DOHH2 (cell line): ENCODE results near the gene NUDT14.

Source experiments
- H3F3A ChIP-seq: fragments of 200-600 bp; sonication (generic), shearing (Covaris generic); 2 replicates; pipeline ENCODE4 v1.6.0; 2016; ENCODE audit warnings: antibody characterized with exemption, mild to moderate bottlenecking; ENCODE audit not compliant: control insufficient read depth, insufficient read depth
- H3K27ac ChIP-seq: fragments of 200-600 bp; sonication (generic); 2 replicates; pipeline ENCODE4 v1.5.1; 2014; ENCODE audit warnings: low read depth, mild to moderate bottlenecking, low read length, moderate library complexity
- H3K27me3 ChIP-seq: fragments of 200-600 bp; sonication (generic); 2 replicates; pipeline ENCODE4 v1.6.1; 2014; ENCODE audit warnings: mild to moderate bottlenecking, low read length, mixed read lengths; ENCODE audit not compliant: control insufficient read depth
- H3K36me3 ChIP-seq: fragments of 200-600 bp; sonication (generic); 2 replicates; pipeline ENCODE4 v1.6.1; 2014; ENCODE audit warnings: mild to moderate bottlenecking, low read length, moderate library complexity, mixed read lengths; ENCODE audit not compliant: control insufficient read depth
- H3K4me1 ChIP-seq: fragments of 200-600 bp; sonication (generic); 2 replicates; pipeline ENCODE4 v1.6.1; 2014; ENCODE audit warnings: mild to moderate bottlenecking, low read length, mixed read lengths; ENCODE audit not compliant: control insufficient read depth
- H3K4me2 ChIP-seq: fragments of 200-600 bp; sonication (generic); 2 replicates; pipeline ENCODE4 v1.6.0; 2014; ENCODE audit warnings: mild to moderate bottlenecking, low read length, moderate library complexity
- H3K4me3 ChIP-seq: fragments of 200-600 bp; sonication (generic); 2 replicates; pipeline ENCODE4 v1.5.1; 2014; ENCODE audit warnings: mild to moderate bottlenecking, low read length, mixed read lengths
- H3K79me2 ChIP-seq: fragments of 200-600 bp; sonication (generic); 2 replicates; pipeline ENCODE4 v1.6.1; 2014; ENCODE audit warnings: mild to moderate bottlenecking, low read length, mixed read lengths; ENCODE audit not compliant: control insufficient read depth
- H3K9me2 ChIP-seq: fragments of 200-600 bp; sonication (generic); replicated peaks from 2 replicates; pipeline ENCODE4 v1.6.1; 2014; ENCODE audit warnings: mild to moderate bottlenecking, low read length, mixed read lengths; ENCODE audit not compliant: control insufficient read depth
- H3K9me3 ChIP-seq: fragments of 200-600 bp; sonication (generic); 2 replicates; pipeline ENCODE4 v1.6.1; 2014; ENCODE audit warnings: antibody characterized with exemption, low read length, mixed read lengths; ENCODE audit not compliant: control insufficient read depth, insufficient read depth
- H4K20me1 ChIP-seq: fragments of 200-600 bp; sonication (generic); 2 replicates; pipeline ENCODE4 v1.6.0; 2014; ENCODE audit warnings: low read depth, mild to moderate bottlenecking, antibody characterized with exemption, low read length, moderate library complexity; ENCODE audit not compliant: control insufficient read depth, insufficient read depth
- CTCF ChIP-seq: fragments of 200-600 bp; sonication (generic); IDR thresholded peaks from one replicate; pipeline ENCODE4 v1.5.1; 2014; ENCODE audit warnings: antibody characterized with exemption, mild to moderate bottlenecking, low read depth, low read length; ENCODE audit not compliant: poor library complexity, severe bottlenecking
- EZH2phosphoT487 ChIP-seq: fragments of 200-600 bp; sonication (generic); IDR thresholded peaks from 2 replicates; pipeline ENCODE4 v1.6.1; 2017; ENCODE audit warnings: borderline replicate concordance, mild to moderate bottlenecking, antibody characterized with exemption, low read length, moderate library complexity, mixed read lengths

NUDT14 gene

DNA sequence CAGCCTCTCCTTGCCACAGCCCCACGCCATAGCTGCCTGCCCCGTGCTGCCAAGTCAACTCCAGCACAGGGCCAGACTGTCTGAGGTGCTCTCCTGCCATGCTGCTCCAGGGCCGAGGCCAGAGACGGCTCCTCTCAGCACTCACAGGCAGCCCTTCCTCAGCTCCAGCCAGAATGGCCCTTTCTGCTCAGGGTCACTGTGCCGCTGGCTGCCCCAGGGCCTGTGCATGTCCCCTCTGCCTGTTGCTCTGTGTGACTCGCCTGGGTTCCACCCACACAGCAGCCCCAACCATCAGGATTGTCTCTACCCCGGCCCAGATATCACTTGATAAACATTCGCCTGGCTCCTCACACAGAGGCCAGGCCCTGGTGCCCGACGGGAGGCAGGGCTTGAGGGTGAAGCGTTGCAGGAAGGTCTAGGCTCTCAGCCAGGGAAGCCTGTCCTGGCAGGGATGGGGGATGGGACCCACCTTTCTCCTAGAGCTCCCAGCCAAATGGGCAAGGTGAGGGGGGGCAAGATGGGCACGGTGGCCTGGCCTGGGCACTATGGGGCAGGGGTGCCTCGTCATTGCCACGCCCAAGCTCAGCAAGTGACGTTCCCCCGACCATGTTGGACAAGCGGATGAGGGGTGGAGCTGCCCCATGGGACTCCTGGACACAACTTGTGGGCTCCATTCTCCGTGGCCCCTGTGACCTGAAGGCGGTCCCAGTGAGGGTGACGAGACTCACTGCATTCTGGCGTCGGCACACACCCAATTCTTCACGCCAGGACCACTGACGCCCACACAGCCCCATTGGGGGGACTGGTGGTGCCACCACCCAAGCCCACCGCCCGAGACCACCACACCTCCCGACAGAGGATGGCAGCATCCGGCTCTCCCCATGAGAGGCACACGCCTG, 39.8 kb upstream of the NUDT14 start:
- no peaks in the 10 kb centered on the region for H3K9me2 ChIP-seq
- H3K79me2 ChIP-seq = no peaks in the 10 kb centered on the region
- no peak overlapping the region for H3K4me2 ChIP-seq
- peaks cover 7% of the 10 kb centered on the region for H3K36me3 ChIP-seq
- H3K4me1 ChIP-seq = no peaks in the 10 kb centered on the region
- H3K9me3 ChIP-seq = no peaks in the 10 kb centered on the region; the same call in 1 of the 2 replicates
- H3K27me3 ChIP-seq = no peaks in the 10 kb centered on the region
- H3K27ac ChIP-seq = no peak overlapping the region
- TF ChIP-seq CTCF = no peak
- TF ChIP-seq EZH2phosphoT487 = no peak
- no peaks in the 10 kb centered on the region; the same call in 1 of the 2 replicates for H3F3A ChIP-seq
- no peak overlapping the region for H3K4me3 ChIP-seq
- no peaks in the 10 kb centered on the region for H4K20me1 ChIP-seq

DNA sequence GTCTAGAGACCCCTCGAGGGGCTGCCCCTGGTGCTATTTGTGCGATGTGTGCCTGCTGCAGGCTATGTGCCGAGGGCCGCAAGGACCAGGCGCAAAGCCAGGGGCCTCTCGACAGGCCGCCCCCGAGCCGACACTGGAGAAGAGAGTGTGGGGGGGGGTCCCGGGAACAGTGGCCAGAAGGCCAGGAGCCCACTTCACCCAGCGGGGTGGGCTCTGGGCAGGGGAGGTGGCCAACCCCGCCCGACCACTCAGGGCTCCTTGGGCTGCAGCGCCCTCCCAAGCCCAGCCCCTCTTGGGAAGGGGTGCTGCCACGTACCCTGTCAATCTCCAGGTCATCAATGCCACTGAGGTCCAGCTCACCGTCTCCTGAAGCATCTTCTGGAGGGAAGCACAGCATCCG, 38.6 kb upstream of the NUDT14 start:
- Histone ChIP-seq H3K79me2 (no peaks in the 10 kb centered on the region), H3K27ac (no peak overlapping the region), H4K20me1 (no peaks in the 10 kb centered on the region), H3K36me3 (peaks cover 6% of the 10 kb centered on the region; the same call in 1 of the 2 replicates), H3K27me3 (no peaks in the 10 kb centered on the region), H3K9me3 (no peaks in the 10 kb centered on the region; the same call in 1 of the 2 replicates), H3K4me3 (no peak overlapping the region), H3F3A (no peaks in the 10 kb centered on the region; the same call in 1 of the 2 replicates), H3K9me2 (no peaks in the 10 kb centered on the region), H3K4me1 (no peaks in the 10 kb centered on the region), H3K4me2 (no peak overlapping the region)
- TF ChIP-seq CTCF (no peak), EZH2phosphoT487 (no peak)

- no peaks in the 10 kb centered on the region for H3K9me2 ChIP-seq
- H4K20me1 ChIP-seq = no peaks in the 10 kb centered on the region
- peaks cover 6% of the 10 kb centered on the region; the same call in 1 of the 2 replicates for H3K36me3 ChIP-seq
- H3K4me3 ChIP-seq = no peak overlapping the region
- H3K4me1 ChIP-seq = no peaks in the 10 kb centered on the region
- no peak overlapping the region for H3K27ac ChIP-seq
- H3K27me3 ChIP-seq = no peaks in the 10 kb centered on the region
- no peaks in the 10 kb centered on the region; the same call in 1 of the 2 replicates for H3K9me3 ChIP-seq
- no peaks in the 10 kb centered on the region for H3K79me2 ChIP-seq
- TF ChIP-seq CTCF (no peak), EZH2phosphoT487 (no peak)
- H3F3A ChIP-seq = no peaks in the 10 kb centered on the region; the same call in 1 of the 2 replicates
- no peak overlapping the region for H3K4me2 ChIP-seq
Observed at GRCh38 chr14:105219043-105219612, 38.0 kb upstream of the NUDT14 start.
